ENCODE data around the gene UMODL1.

DNA sequence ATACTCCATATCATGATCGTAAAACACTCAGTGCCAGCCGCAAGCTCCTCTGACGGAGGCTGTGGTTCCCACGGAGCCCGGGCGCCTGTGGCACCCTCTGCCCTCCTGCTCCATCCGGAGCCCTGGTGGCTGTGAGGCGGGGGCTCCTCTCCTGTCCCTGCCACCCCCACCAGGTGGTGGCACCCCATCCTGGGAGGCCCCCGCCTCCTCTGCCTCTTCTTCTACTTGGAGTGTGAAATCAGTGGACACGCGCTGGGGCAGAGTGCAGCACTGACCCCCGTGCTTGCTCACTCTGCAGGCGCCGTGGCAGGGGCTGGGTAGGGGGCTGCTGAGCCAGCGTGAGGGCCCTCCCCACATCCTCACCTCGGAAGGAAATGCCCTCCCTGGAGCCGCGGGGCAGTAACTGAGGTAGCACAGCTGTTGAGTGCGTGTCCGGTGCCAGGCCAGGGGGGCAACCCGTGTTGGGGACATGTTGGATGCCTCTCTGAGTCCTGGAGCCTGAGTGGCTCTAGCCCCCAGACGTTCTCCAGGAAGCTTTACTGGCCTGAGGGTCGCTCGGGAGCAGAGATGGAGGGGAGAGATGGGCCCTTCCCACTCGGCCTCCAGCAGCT, 89.1 kb downstream of the UMODL1 start:
- TF ChIP-seq, protein P1, sequence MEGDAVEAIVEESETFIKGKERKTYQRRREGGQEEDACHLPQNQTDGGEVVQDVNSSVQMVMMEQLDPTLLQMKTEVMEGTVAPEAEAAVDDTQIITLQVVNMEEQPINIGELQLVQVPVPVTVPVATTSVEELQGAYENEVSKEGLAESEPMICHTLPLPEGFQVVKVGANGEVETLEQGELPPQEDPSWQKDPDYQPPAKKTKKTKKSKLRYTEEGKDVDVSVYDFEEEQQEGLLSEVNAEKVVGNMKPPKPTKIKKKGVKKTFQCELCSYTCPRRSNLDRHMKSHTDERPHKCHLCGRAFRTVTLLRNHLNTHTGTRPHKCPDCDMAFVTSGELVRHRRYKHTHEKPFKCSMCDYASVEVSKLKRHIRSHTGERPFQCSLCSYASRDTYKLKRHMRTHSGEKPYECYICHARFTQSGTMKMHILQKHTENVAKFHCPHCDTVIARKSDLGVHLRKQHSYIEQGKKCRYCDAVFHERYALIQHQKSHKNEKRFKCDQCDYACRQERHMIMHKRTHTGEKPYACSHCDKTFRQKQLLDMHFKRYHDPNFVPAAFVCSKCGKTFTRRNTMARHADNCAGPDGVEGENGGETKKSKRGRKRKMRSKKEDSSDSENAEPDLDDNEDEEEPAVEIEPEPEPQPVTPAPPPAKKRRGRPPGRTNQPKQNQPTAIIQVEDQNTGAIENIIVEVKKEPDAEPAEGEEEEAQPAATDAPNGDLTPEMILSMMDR (IDR thresholded peaks at IDR 0.05): no peak
- no peak for TF ChIP-seq POLR2A (IDR thresholded peaks at IDR 0.05)

Measured in adrenal gland (tissue), 5 donors.